ENCODE data around the gene TNFRSF14. TPM values are rescaled to one million over a fixed set of nuclear protein-coding genes. Genes with fewer than 3 reads are reported as not detected.

TNFRSF14 gene
- total and polyA plus RNA-seq, 4 donors, result 14.8 to 38.1 (median 29.1) TPM

- H3K27me3 ChIP-seq (ENCODE audit: control insufficient read depth in 4 of 4, insufficient read depth in 4 of 4, low read length in 3 of 4), result no peaks in the 10 kb centered on the region
- no peak overlapping the region for H3K27ac ChIP-seq (ENCODE audit: low read depth in 1 of 2, low read length in 2 of 2)
- TF ChIP-seq HNF4A (conservative IDR thresholded peaks at IDR 0.05) (no peak), RXRA (IDR thresholded peaks at IDR 0.05) (no peak), SP1 (IDR thresholded peaks at IDR 0.05) (no peak), REST (IDR thresholded peaks at IDR 0.05) (no peak), RAD21 (IDR thresholded peaks at IDR 0.05) (no peak), FOXA1 (IDR thresholded peaks at IDR 0.05) (no peak), CTCF (IDR thresholded peaks at IDR 0.05; ENCODE audit: low read depth, low read length, missing input control) (no peak), YY1 (IDR thresholded peaks at IDR 0.05) (no peak), MAX (IDR thresholded peaks at IDR 0.05) (no peak), TAF1 (conservative IDR thresholded peaks at IDR 0.05) (no peak), ATF3 (IDR thresholded peaks at IDR 0.05) (no peak), ZBTB33 (IDR thresholded peaks at IDR 0.05) (no peak), JUND (IDR thresholded peaks at IDR 0.05) (no peak), GABPA (IDR thresholded peaks at IDR 0.05 in 1 of 2, conservative IDR thresholded peaks at IDR 0.05 in 1 of 2) (no peak), EGR1 (IDR thresholded peaks at IDR 0.05; ENCODE audit: low read depth in 2 of 2) (no peak), FOXA2 (IDR thresholded peaks at IDR 0.05) (no peak), HNF4G (IDR thresholded peaks at IDR 0.05) (no peak)
- 92% methylated on average over 24 of the region's 24 CpGs for WGBS
- H3K9me3 ChIP-seq (ENCODE audit: control insufficient read depth in 4 of 4, low read length in 3 of 4), result no peaks in the 10 kb centered on the region
- H3K4me1 ChIP-seq (ENCODE audit: control insufficient read depth in 4 of 4, insufficient read depth in 4 of 4, low read length in 3 of 4), result peaks cover 0 to 24% (median 16%) of the 10 kb centered on the region in 4 donors
- H3K9ac ChIP-seq (ENCODE audit: low read depth in 1 of 2, low read length in 2 of 2), result no peak overlapping the region
- DNase-seq (ENCODE audit: low spot score), result no peak
- H3K4me3 ChIP-seq (ENCODE audit: low read depth in 1 of 3, low read length in 3 of 3), result no peak overlapping the region
- peaks cover 14 to 52% (median 25%) of the 10 kb centered on the region in 4 donors for H3K36me3 ChIP-seq (ENCODE audit: control insufficient read depth in 4 of 4, insufficient read depth in 3 of 4, low read depth in 1 of 4, low read length in 3 of 4)
These were observed 48.0 kb upstream of the TNFRSF14 start for GRCh38 chr1:2508180-2508579.
